Endothelial cell of umbilical vein (primary cell): ENCODE data around the gene RAMACL. TPM values are rescaled to one million over a fixed set of nuclear protein-coding genes. Genes with fewer than 3 reads are reported as not detected.

Experiments
- BruUV-seq: library from RNA; stranded (reverse); fragments of 400-500 nt; replicated peaks from 2 replicates; lab custom pipeline; 2021; lab: Mats Ljungman, UMichigan
- CTCF ChIA-PET: fragments of 300-600, 350-600 bp; sonication (Branson Sonifier 250); formaldehyde crosslinking; loops from one replicate; lab custom pipeline; 2021; ENCODE audit warnings: antibody characterized with exemption, inconsistent platforms; lab: Charles Lee
- POLR2A ChIA-PET: fragments of 300-600, 350-600 bp; sonication (Branson Sonifier 250); formaldehyde crosslinking; loops from one replicate; lab custom pipeline; 2021; ENCODE audit warnings: antibody characterized with exemption, inconsistent platforms; lab: Charles Lee
- DNase-seq: peaks from one replicate; pipeline ENCODE4 v3.0.0-alpha.2; 2011; ENCODE audit warnings: low read depth, low spot score
- FAIRE-seq: peaks from 2 replicates; lab custom pipeline; 2011; peaks lifted over from hg19 to GRCh38; lab: Jason Lieb, UNC
- H2AFZ ChIP-seq: 2 replicates; pipeline ENCODE4 v1.6.0; 2012; ENCODE audit warnings: low read depth, low read length, control low read depth, inconsistent platforms
- H3K27ac ChIP-seq: 2 replicates; pipeline ENCODE4 v1.5.1; 2011; ENCODE audit warnings: low read depth, mild to moderate bottlenecking, control low read depth, low read length, moderate library complexity; ENCODE audit not compliant: insufficient read depth
- H3K27me3 ChIP-seq, 2 experiments: 2 replicates each; pipeline versions ENCODE4 v1.6.0 to v1.6.1; 2011; ENCODE audit warnings: low read length in 2 of 2, mixed read lengths in 1 of 2; ENCODE audit not compliant: control insufficient read depth in 2 of 2, insufficient read depth in 2 of 2
- H3K36me3 ChIP-seq, 2 experiments: 2 replicates in 1 of 2; 3 replicates in 1 of 2; pipeline ENCODE4 v1.5.1; 2011; ENCODE audit warnings: low read length in 2 of 2, mild to moderate bottlenecking in 1 of 2, moderate library complexity in 1 of 2; ENCODE audit not compliant: control insufficient read depth in 2 of 2, insufficient read depth in 2 of 2; ENCODE audit errors: extremely low read depth in 1 of 2
- H3K4me1 ChIP-seq: 3 replicates; pipeline ENCODE4 v1.5.1; 2011; ENCODE audit warnings: mild to moderate bottlenecking, low read length; ENCODE audit not compliant: control insufficient read depth, insufficient read depth; ENCODE audit errors: extremely low read depth
- H3K4me2 ChIP-seq: 2 replicates; pipeline ENCODE4 v1.6.1; 2011; ENCODE audit warnings: low read length, control low read depth, mixed read lengths; ENCODE audit not compliant: insufficient read depth
- H3K4me3 ChIP-seq, 3 experiments: fragments of 200-600 bp in 1 of 3; sonication (generic), shearing (Covaris generic) in 1 of 3; replicated peaks in 1 of 3; 2 replicates each; pipeline ENCODE4 v1.5.1; 2011 to 2016; ENCODE audit warnings: control low read depth in 3 of 3, low read length in 3 of 3, mild to moderate bottlenecking in 2 of 3, inconsistent platforms in 1 of 3, low read depth in 1 of 3, moderate library complexity in 1 of 3; ENCODE audit not compliant: insufficient read depth in 1 of 3
- H3K79me2 ChIP-seq: 2 replicates; pipeline ENCODE4 v1.6.0; 2012; ENCODE audit warnings: low read length, inconsistent platforms; ENCODE audit not compliant: control insufficient read depth, insufficient read depth
- H3K9ac ChIP-seq: replicated peaks from 2 replicates; pipeline ENCODE3; 2011; ENCODE audit warnings: low read length, control low read depth; ENCODE audit not compliant: insufficient read depth; ENCODE audit errors: extremely low read depth
- H3K9me1 ChIP-seq: replicated peaks from 3 replicates; pipeline ENCODE4 v1.6.0; 2011; ENCODE audit warnings: mild to moderate bottlenecking, low read length; ENCODE audit not compliant: control insufficient read depth, insufficient read depth; ENCODE audit errors: extremely low read depth
- H3K9me3 ChIP-seq: replicated peaks from 2 replicates; pipeline ENCODE4 v1.5.1; 2012; ENCODE audit warnings: low read length, inconsistent platforms; ENCODE audit not compliant: control insufficient read depth, insufficient read depth
- H4K20me1 ChIP-seq: replicated peaks from 2 replicates; pipeline ENCODE3; 2011; ENCODE audit warnings: mild to moderate bottlenecking, low read length; ENCODE audit not compliant: control insufficient read depth, insufficient read depth; ENCODE audit errors: extremely low read depth
- EZH2 ChIP-seq: IDR thresholded peaks from 2 replicates; pipeline ENCODE4 v1.6.1; 2012; ENCODE audit warnings: borderline replicate concordance, low read depth, mild to moderate bottlenecking, moderate library complexity, low read length, inconsistent platforms; ENCODE audit not compliant: severe bottlenecking
- FOS ChIP-seq: IDR thresholded peaks from 2 replicates; pipeline ENCODE4 v1.6.1; 2011; ENCODE audit warnings: mild to moderate bottlenecking, low read length, moderate library complexity, borderline replicate concordance; ENCODE audit not compliant: insufficient read depth
- GATA2 ChIP-seq: IDR thresholded peaks from 2 replicates; pipeline ENCODE4 v1.7.0; 2011; ENCODE audit warnings: low read depth, mild to moderate bottlenecking, moderate library complexity, mixed read lengths, low read length; ENCODE audit not compliant: insufficient read length, insufficient read depth
- JUN ChIP-seq: IDR thresholded peaks from 2 replicates; pipeline ENCODE4 v1.6.1; 2011; ENCODE audit warnings: borderline replicate concordance, low read depth; ENCODE audit not compliant: insufficient read length, insufficient read depth
- MYC ChIP-seq: IDR thresholded peaks from one replicate; pipeline ENCODE4 v1.6.1; 2011; ENCODE audit warnings: mild to moderate bottlenecking, low read depth, low read length
- POLR2A ChIP-seq: IDR thresholded peaks from 2 replicates; pipeline ENCODE4 v1.6.1; 2012; ENCODE audit warnings: low read depth, mild to moderate bottlenecking, control low read depth, low read length
- POLR2AphosphoS5 ChIP-seq: IDR thresholded peaks from 2 replicates; pipeline ENCODE4 v1.6.1; 2012; ENCODE audit warnings: low read depth, mild to moderate bottlenecking, control low read depth, low read length, moderate library complexity; ENCODE audit not compliant: insufficient read depth
- dilution Hi-C: fragments of 300-500 bp; cut with MboI; formaldehyde crosslinking; loops from one replicate; pipeline ENCODE4 v1.15.0; 2019; ENCODE audit warnings: low sequenced_read_pairs; ENCODE audit not compliant: extremely low pct_ligation_motif_present
- intact Hi-C: fragments of 100-400 bp; cut with micrococcal nuclease; formaldehyde crosslinking; loops from one replicate; pipeline ENCODE4 v1.10.0; 2022
- polyA plus RNA-seq, 4 experiments: library from polyadenylated mRNA; depleted of rRNA in 3 of 4; stranded (reverse) in 3 of 4; unstranded in 1 of 4; fragments of >200 nt; gene quantifications; 2 replicates each; pipeline versions ENCODE4 v1.2.1 to v1.2.3, GENCODE V29; 2011 to 2012; ENCODE audit warnings: missing spikeins in 1 of 4
- total RNA-seq: library from RNA; stranded (reverse); gene quantifications from 2 replicates; pipeline ENCODE4 v1.2.3, GENCODE V29; 2021
- TF ChIP-seq, protein P1 (sequence below): IDR thresholded peaks from 2 replicates; pipeline ENCODE4 v1.6.1; 2011; ENCODE audit not compliant: insufficient read depth, insufficient read length
- TF ChIP-seq, protein P2 (sequence below), 2 donors: IDR thresholded peaks; 1 replicate in 1 of 2; 2 replicates in 1 of 2; pipeline ENCODE4 v1.5.1; 2011; ENCODE audit warnings: low read length in 2 of 2, mild to moderate bottlenecking in 2 of 2, moderate library complexity in 2 of 2, control low read depth in 1 of 2, inconsistent platforms in 1 of 2, low read depth in 1 of 2; ENCODE audit not compliant: insufficient read depth in 1 of 2; ENCODE audit errors: extremely low read depth in 1 of 2

The RAMACL gene
- total and polyA plus RNA-seq, 2 donors (not counting 3 experiments of a cell fraction or from before 2014, with no cell fraction given): 0.17 to 5.3 TPM

DNA sequence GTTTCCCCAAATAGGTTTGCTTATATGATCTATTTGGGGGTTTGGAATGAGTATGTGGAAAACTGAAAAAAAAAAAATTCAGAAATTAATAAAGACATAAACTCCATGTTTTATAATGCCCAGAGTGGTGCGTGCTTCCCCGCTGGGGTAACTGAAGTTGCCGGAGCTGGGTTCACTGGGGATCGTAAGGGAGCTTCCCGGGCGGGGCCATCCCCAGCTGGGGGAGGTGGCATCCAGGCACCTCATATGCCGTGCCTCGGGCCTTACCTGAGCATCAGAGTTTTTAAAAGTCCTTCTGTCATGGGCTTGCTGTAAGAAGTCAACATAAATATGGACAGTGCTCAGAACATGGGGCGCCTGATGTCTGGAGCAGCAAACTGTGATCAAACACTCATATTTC, 17.9 kb upstream of the RAMACL start:
- FAIRE-seq (no peak), DNase-seq (no peak)
- POLR2A ChIA-PET: no interaction called here
- dilution Hi-C loops (no loop called here), intact Hi-C loops (no loop called here)
- Histone ChIP-seq H2AFZ (no peak overlapping the region), H3K9ac (no peak overlapping the region), H3K4me2 (no peak overlapping the region), H3K27ac (no peak overlapping the region), H4K20me1 (no peaks in the 10 kb centered on the region), H3K4me3 (no peak overlapping the region), H3K4me1 (peaks cover 27% of the 10 kb centered on the region), H3K79me2 (peaks cover 21% of the 10 kb centered on the region), H3K36me3 (peaks cover 0 to 2% of the 10 kb centered on the region in 2 experiments), H3K9me1 (no peaks in the 10 kb centered on the region), H3K27me3 (no peaks in the 10 kb centered on the region), H3K9me3 (no peaks in the 10 kb centered on the region)
- TF ChIP-seq POLR2AphosphoS5: no peak
- TF ChIP-seq, protein P1, sequence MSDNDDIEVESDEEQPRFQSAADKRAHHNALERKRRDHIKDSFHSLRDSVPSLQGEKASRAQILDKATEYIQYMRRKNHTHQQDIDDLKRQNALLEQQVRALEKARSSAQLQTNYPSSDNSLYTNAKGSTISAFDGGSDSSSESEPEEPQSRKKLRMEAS: no peak
- no peak for TF ChIP-seq GATA2
- no peak for TF ChIP-seq FOS
- TF ChIP-seq, protein P2, sequence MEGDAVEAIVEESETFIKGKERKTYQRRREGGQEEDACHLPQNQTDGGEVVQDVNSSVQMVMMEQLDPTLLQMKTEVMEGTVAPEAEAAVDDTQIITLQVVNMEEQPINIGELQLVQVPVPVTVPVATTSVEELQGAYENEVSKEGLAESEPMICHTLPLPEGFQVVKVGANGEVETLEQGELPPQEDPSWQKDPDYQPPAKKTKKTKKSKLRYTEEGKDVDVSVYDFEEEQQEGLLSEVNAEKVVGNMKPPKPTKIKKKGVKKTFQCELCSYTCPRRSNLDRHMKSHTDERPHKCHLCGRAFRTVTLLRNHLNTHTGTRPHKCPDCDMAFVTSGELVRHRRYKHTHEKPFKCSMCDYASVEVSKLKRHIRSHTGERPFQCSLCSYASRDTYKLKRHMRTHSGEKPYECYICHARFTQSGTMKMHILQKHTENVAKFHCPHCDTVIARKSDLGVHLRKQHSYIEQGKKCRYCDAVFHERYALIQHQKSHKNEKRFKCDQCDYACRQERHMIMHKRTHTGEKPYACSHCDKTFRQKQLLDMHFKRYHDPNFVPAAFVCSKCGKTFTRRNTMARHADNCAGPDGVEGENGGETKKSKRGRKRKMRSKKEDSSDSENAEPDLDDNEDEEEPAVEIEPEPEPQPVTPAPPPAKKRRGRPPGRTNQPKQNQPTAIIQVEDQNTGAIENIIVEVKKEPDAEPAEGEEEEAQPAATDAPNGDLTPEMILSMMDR (IDR thresholded peaks at IDR 0.05; ENCODE audit: extremely low read depth in 1 of 2, insufficient read depth in 1 of 2, low read depth in 1 of 2, low read length in 2 of 2): no peak
- no peak for TF ChIP-seq JUN
- no peak for TF ChIP-seq POLR2A
- no peak for TF ChIP-seq EZH2
- TF ChIP-seq MYC: no peak
- no TSS peak for BruUV-seq
- CTCF ChIA-PET: no interaction called here
